Activated T-helper 17 cell treated with anti-CD3 and anti-CD28 coated beads, Interleukin-2, amount 50 U/mL, for 72 hours (primary cell): ENCODE measurements around the gene RFNG. TPM values are rescaled to one million over a fixed set of nuclear protein-coding genes. Genes with fewer than 3 reads are reported as not detected.

Experiments
- ATAC-seq: fragments of 150-1000 bp; cut with Tn5 transposase; replicated peaks from 2 replicates; pipeline ENCODE4 v1.10.0; 2021; ENCODE audit warnings: mild to moderate bottlenecking, moderate library complexity
- H3K27ac Mint-ChIP-seq: one replicate; pipeline ENCODE4 v1.8.0; 2022; ENCODE audit warnings: mixed read lengths
- H3K27me3 Mint-ChIP-seq: one replicate; pipeline ENCODE4 v1.8.0; 2022; ENCODE audit warnings: mixed read lengths
- H3K36me3 Mint-ChIP-seq: one replicate; pipeline ENCODE4 v1.8.0; 2022; ENCODE audit warnings: low read depth, mild to moderate bottlenecking, mixed read lengths
- H3K4me1 Mint-ChIP-seq: one replicate; pipeline ENCODE4 v1.8.0; 2022; ENCODE audit warnings: mixed read lengths
- H3K4me3 Mint-ChIP-seq: one replicate; pipeline ENCODE4 v1.8.0; 2022; ENCODE audit warnings: mild to moderate bottlenecking, mixed read lengths
- H3K9me3 Mint-ChIP-seq: one replicate; pipeline ENCODE4 v1.8.0; 2022; ENCODE audit warnings: mixed read lengths
- total RNA-seq, 2 donors: library from RNA; stranded (reverse); gene quantifications; one replicate each; pipeline ENCODE4 v1.2.3, GENCODE V29; 2022

The RFNG gene
- total RNA-seq, 2 donors from 2014 or later = 21.1 to 25.2 TPM

GRCh38 chr17:82007495-82008257, 43.9 kb downstream of the RFNG start:
- Mint-ChIP-seq H3K4me1 (no peaks in the 10 kb centered on the region), H3K27ac (no peak overlapping the region), H3K4me3 (no peak overlapping the region), H3K27me3 (no peaks in the 10 kb centered on the region), H3K9me3 (no peaks in the 10 kb centered on the region), H3K36me3 (no peaks in the 10 kb centered on the region)
- no peak for ATAC-seq

- Mint-ChIP-seq H3K27ac (no peak overlapping the region), H3K4me1 (no peaks in the 10 kb centered on the region), H3K27me3 (no peaks in the 10 kb centered on the region), H3K4me3 (no peak overlapping the region), H3K36me3 (no peaks in the 10 kb centered on the region), H3K9me3 (no peaks in the 10 kb centered on the region)
- no peak for ATAC-seq
Observed at GRCh38 chr17:82007228-82007494, 44.5 kb downstream of the RFNG start.

- Mint-ChIP-seq H3K4me1 (no peaks in the 10 kb centered on the region), H3K27ac (no peak overlapping the region), H3K4me3 (no peak overlapping the region), H3K9me3 (no peaks in the 10 kb centered on the region), H3K27me3 (no peaks in the 10 kb centered on the region), H3K36me3 (no peaks in the 10 kb centered on the region)
- ATAC-seq = no peak
Observed at GRCh38 chr17:82006468-82007227, 45.0 kb downstream of the RFNG start.

- H3K27me3 Mint-ChIP-seq = no peaks in the 10 kb centered on the region
- ATAC-seq = no peak
- H3K27ac Mint-ChIP-seq = no peak overlapping the region
- H3K9me3 Mint-ChIP-seq = no peaks in the 10 kb centered on the region
- H3K36me3 Mint-ChIP-seq = no peaks in the 10 kb centered on the region
- H3K4me3 Mint-ChIP-seq = no peak overlapping the region
- no peaks in the 10 kb centered on the region for H3K4me1 Mint-ChIP-seq
Observed at GRCh38 chr17:82005701-82006348, 45.8 kb downstream of the RFNG start.

- H3K4me1 Mint-ChIP-seq = no peaks in the 10 kb centered on the region
- no peaks in the 10 kb centered on the region for H3K36me3 Mint-ChIP-seq
- no peaks in the 10 kb centered on the region for H3K9me3 Mint-ChIP-seq
- ATAC-seq = no peak
- H3K27ac Mint-ChIP-seq = no peak overlapping the region
- no peaks in the 10 kb centered on the region for H3K27me3 Mint-ChIP-seq
- H3K4me3 Mint-ChIP-seq = no peak overlapping the region
Observed at GRCh38 chr17:82004517-82005455, 46.8 kb downstream of the RFNG start.

GRCh38 chr17:82003411-82004381, 47.9 kb downstream of the RFNG start:
- H3K27me3 Mint-ChIP-seq = no peaks in the 10 kb centered on the region
- H3K4me1 Mint-ChIP-seq = no peaks in the 10 kb centered on the region
- peak overlapping the region; percentile 33 for H3K27ac Mint-ChIP-seq
- peak; percentile 97 for ATAC-seq
- peak overlapping the region; percentile 50 for H3K4me3 Mint-ChIP-seq
- no peaks in the 10 kb centered on the region for H3K36me3 Mint-ChIP-seq
- no peaks in the 10 kb centered on the region for H3K9me3 Mint-ChIP-seq

GRCh38 chr17:82001571-82002056, 50.0 kb downstream of the RFNG start:
- no peaks in the 10 kb centered on the region for H3K36me3 Mint-ChIP-seq
- H3K27me3 Mint-ChIP-seq = no peaks in the 10 kb centered on the region
- no peak overlapping the region for H3K4me3 Mint-ChIP-seq
- no peak for ATAC-seq
- H3K4me1 Mint-ChIP-seq = no peaks in the 10 kb centered on the region
- no peaks in the 10 kb centered on the region for H3K9me3 Mint-ChIP-seq
- no peak overlapping the region for H3K27ac Mint-ChIP-seq

- Mint-ChIP-seq H3K9me3 (no peaks in the 10 kb centered on the region), H3K27me3 (no peaks in the 10 kb centered on the region), H3K4me3 (no peak overlapping the region), H3K27ac (no peak overlapping the region), H3K4me1 (no peaks in the 10 kb centered on the region), H3K36me3 (no peaks in the 10 kb centered on the region)
- no peak for ATAC-seq
Observed at GRCh38 chr17:82000803-82001570, 50.6 kb downstream of the RFNG start.

GRCh38 chr17:81999976-82000802, 51.4 kb downstream of the RFNG start:
- H3K9me3 Mint-ChIP-seq = no peaks in the 10 kb centered on the region
- H3K4me3 Mint-ChIP-seq = no peak overlapping the region
- no peak overlapping the region for H3K27ac Mint-ChIP-seq
- no peaks in the 10 kb centered on the region for H3K27me3 Mint-ChIP-seq
- no peaks in the 10 kb centered on the region for H3K4me1 Mint-ChIP-seq
- no peaks in the 10 kb centered on the region for H3K36me3 Mint-ChIP-seq
- ATAC-seq = no peak

- Mint-ChIP-seq H3K9me3 (no peaks in the 10 kb centered on the region), H3K4me3 (no peak overlapping the region), H3K36me3 (no peaks in the 10 kb centered on the region), H3K27ac (no peak overlapping the region), H3K4me1 (no peaks in the 10 kb centered on the region), H3K27me3 (no peaks in the 10 kb centered on the region)
- ATAC-seq = no peak
Observed at GRCh38 chr17:81999587-81999975, 52.0 kb downstream of the RFNG start.

- Mint-ChIP-seq H3K27me3 (no peaks in the 10 kb centered on the region), H3K4me3 (no peak overlapping the region), H3K4me1 (no peaks in the 10 kb centered on the region), H3K27ac (peak overlapping the region; percentile 75), H3K36me3 (no peaks in the 10 kb centered on the region), H3K9me3 (no peaks in the 10 kb centered on the region)
- ATAC-seq = no peak
Observed at GRCh38 chr17:81998691-81999438, 52.7 kb downstream of the RFNG start.

GRCh38 chr17:81998212-81998611, 53.4 kb downstream of the RFNG start:
- Mint-ChIP-seq H3K4me3 (no peak overlapping the region), H3K36me3 (no peaks in the 10 kb centered on the region), H3K27me3 (no peaks in the 10 kb centered on the region), H3K4me1 (no peaks in the 10 kb centered on the region), H3K27ac (peak overlapping the region; percentile 75), H3K9me3 (no peaks in the 10 kb centered on the region)
- ATAC-seq = no peak
